ENCODE results near the gene CDC42EP5. TPM values are rescaled to one million over a fixed set of nuclear protein-coding genes. Genes with fewer than 3 reads are reported as not detected.

The CDC42EP5 gene
- total RNA-seq, 1 experiment from 2014 or later: 25.1 TPM

DNA sequence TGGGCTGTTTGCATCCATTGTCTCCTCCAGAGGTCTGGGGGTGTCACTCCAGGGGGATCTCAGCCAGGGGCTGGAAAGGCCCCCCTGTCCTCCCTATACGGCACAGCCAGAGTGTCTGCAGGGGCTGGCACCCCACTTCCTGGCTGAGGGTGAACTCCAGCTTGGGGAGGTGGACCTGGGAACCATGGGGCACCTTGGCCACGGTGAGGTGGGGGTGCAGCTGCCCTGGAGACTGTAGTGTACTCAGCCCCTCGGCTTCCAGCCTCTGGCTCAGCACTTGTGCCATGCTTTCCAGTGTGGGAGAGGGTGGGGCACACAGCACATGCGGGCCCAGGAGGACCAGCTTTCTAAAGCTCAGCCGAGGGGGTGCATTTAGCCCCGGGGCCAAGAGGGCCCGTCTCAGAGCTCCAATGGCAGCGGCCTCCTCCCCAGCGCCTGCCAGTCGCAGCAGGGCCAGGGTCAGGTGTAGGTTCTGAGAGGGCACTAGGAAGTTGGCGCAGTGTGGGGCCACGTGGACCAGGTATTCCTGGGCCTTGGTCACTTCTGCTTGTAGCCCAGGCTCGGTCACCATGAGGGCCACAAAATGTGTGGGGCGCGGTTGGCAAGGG, 10.9 kb downstream of the CDC42EP5 start:
- H4K20me1 ChIP-seq (ENCODE audit: insufficient read depth): peaks cover 40% of the 10 kb centered on the region
- CTCF ChIA-PET: interaction anchor here (0.6 to 1.0 kb wide), 4 partner anchors 13 to 626 kb away, joined by 3 to 10 read pairs (median 4); partner anchors contain the start of gene LENG8
- H3K27ac ChIP-seq: peak overlapping the region; percentile 89
- peaks cover 47% of the 10 kb centered on the region; the same call in 1 of the 2 replicates for H3F3A ChIP-seq (ENCODE audit: insufficient read depth, low read depth)
- peaks cover 18% of the 10 kb centered on the region for H3K4me1 ChIP-seq (replicated peaks; ENCODE audit: insufficient read depth)
- peaks cover 37% of the 10 kb centered on the region for H3K79me2 ChIP-seq (ENCODE audit: low read depth)
- no peaks in the 10 kb centered on the region for H3K9me3 ChIP-seq (ENCODE audit: insufficient read depth, low read depth)
- POLR2A ChIA-PET (ENCODE audit: unreplicated experiment): interaction anchor here (1.5 kb wide), 1 partner anchor 30 kb away, joined by 3 read pairs; no protein-coding TSS in a partner anchor
- peaks cover 9% of the 10 kb centered on the region; the same call in 1 of the 2 replicates for H3K36me3 ChIP-seq (ENCODE audit: low read depth)
- no peak overlapping the region for H2AFZ ChIP-seq
- DNase-seq: peak; percentile 49 to 53
- H3K4me3 ChIP-seq: peak overlapping the region; percentile 77
- H3K27me3 ChIP-seq (ENCODE audit: insufficient read depth, low read depth): no peaks in the 10 kb centered on the region
- no peaks in the 10 kb centered on the region for H3K9me2 ChIP-seq (ENCODE audit: insufficient read depth)
- intact Hi-C loops (cut with micrococcal nuclease; ENCODE audit: unreplicated experiment): loop anchor here (2.0 to 10.0 kb wide), 5 partner anchors 297 to 1013 kb away; partner anchors contain the start of genes KMT5C, MYADM, RDH13 and ZNF628
- BruUV-seq (replicated peaks): no TSS peak
- peak overlapping the region; percentile 86 for H3K4me2 ChIP-seq
- TF ChIP-seq, protein P1, sequence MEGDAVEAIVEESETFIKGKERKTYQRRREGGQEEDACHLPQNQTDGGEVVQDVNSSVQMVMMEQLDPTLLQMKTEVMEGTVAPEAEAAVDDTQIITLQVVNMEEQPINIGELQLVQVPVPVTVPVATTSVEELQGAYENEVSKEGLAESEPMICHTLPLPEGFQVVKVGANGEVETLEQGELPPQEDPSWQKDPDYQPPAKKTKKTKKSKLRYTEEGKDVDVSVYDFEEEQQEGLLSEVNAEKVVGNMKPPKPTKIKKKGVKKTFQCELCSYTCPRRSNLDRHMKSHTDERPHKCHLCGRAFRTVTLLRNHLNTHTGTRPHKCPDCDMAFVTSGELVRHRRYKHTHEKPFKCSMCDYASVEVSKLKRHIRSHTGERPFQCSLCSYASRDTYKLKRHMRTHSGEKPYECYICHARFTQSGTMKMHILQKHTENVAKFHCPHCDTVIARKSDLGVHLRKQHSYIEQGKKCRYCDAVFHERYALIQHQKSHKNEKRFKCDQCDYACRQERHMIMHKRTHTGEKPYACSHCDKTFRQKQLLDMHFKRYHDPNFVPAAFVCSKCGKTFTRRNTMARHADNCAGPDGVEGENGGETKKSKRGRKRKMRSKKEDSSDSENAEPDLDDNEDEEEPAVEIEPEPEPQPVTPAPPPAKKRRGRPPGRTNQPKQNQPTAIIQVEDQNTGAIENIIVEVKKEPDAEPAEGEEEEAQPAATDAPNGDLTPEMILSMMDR (conservative IDR thresholded peaks at IDR 0.05): no peak
- no peak for TF ChIP-seq EZH2 (IDR thresholded peaks at IDR 0.05; ENCODE audit: low read depth)

DNA sequence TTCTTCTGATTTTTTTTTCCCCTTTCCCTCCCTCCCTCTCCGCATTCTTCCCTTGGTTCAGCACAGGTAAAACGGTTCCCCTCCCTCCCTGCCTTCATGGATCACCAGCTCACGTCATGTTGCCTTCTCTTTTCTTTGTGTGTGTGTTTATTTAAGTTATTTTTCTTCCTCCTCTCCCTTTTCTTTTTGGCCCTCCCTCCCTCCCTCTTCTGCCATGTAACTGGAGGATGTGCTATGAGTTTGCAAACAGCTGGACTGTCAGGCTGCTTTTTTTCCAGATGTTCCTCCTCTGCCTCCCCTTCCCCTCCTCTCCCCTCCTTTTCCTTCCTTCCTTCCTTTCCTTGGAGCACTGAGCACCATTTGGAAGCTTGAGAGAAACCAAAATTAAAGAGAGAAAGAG, 11.5 kb downstream of the CDC42EP5 start:
- no peaks in the 10 kb centered on the region for H3K9me2 ChIP-seq (ENCODE audit: insufficient read depth)
- peak overlapping the region; percentile 77 for H3K4me3 ChIP-seq
- no peak for DNase-seq
- H3K36me3 ChIP-seq (ENCODE audit: low read depth): peaks cover 14% of the 10 kb centered on the region; the same call in 1 of the 2 replicates
- peaks cover 37% of the 10 kb centered on the region for H3K79me2 ChIP-seq (ENCODE audit: low read depth)
- peak overlapping the region; percentile 86 for H3K4me2 ChIP-seq
- H2AFZ ChIP-seq: no peak overlapping the region
- H3F3A ChIP-seq (ENCODE audit: insufficient read depth, low read depth): peaks cover 47% of the 10 kb centered on the region; the same call in 1 of the 2 replicates
- POLR2A ChIA-PET (ENCODE audit: unreplicated experiment): interaction anchor here (0.6 kb wide), 1 partner anchor 276 kb away, joined by 4 read pairs; no protein-coding TSS in a partner anchor
- TF ChIP-seq, protein P1 (conservative IDR thresholded peaks at IDR 0.05): no peak
- no peak for TF ChIP-seq EZH2 (IDR thresholded peaks at IDR 0.05; ENCODE audit: low read depth)
- peak overlapping the region; percentile 89 for H3K27ac ChIP-seq
- H3K9me3 ChIP-seq (ENCODE audit: insufficient read depth, low read depth): no peaks in the 10 kb centered on the region
- H4K20me1 ChIP-seq (ENCODE audit: insufficient read depth): peaks cover 40% of the 10 kb centered on the region
- no peaks in the 10 kb centered on the region for H3K27me3 ChIP-seq (ENCODE audit: insufficient read depth, low read depth)
- peaks cover 18% of the 10 kb centered on the region for H3K4me1 ChIP-seq (replicated peaks; ENCODE audit: insufficient read depth)
- intact Hi-C loops (cut with micrococcal nuclease; ENCODE audit: unreplicated experiment): loop anchor here (2.0 to 10.0 kb wide), 5 partner anchors 297 to 1013 kb away; partner anchors contain the start of genes KMT5C, MYADM, RDH13 and ZNF628
- BruUV-seq (replicated peaks): no TSS peak
- CTCF ChIA-PET: interaction anchor here (0.6 to 1.0 kb wide), 4 partner anchors 11 to 627 kb away, joined by 3 to 10 read pairs (median 4); partner anchors contain the start of genes CDC42EP5 and LENG8

DNA sequence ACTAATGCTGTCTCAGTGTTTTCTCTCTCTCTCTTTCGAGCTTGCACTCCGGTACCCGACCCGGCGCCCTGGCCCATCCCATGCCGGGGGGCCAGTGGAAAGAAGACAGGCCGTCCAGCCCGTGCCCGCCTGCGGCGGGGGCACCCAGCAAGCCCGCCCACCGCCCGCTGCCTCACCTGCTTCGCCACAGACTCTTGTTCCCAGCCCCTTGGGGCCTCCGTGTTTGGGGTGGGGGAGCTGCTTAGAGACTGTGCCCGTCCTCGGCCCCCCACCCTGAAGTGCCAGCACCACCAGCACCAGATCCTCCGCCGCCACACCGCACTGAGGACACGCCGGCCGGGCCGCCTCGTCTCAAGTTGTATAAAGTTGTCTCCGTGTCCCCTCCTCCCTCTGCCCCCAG, 11.9 kb downstream of the CDC42EP5 start:
- Histone ChIP-seq H4K20me1 (ENCODE audit: insufficient read depth) (peaks cover 40% of the 10 kb centered on the region), H3K9me2 (ENCODE audit: insufficient read depth) (no peaks in the 10 kb centered on the region), H3K4me3 (no peak overlapping the region), H3K36me3 (ENCODE audit: low read depth) (peaks cover 16% of the 10 kb centered on the region; the same call in 1 of the 2 replicates), H3K4me2 (peak overlapping the region; percentile 86), H3K27ac (no peak overlapping the region), H2AFZ (no peak overlapping the region), H3K79me2 (ENCODE audit: low read depth) (peaks cover 38% of the 10 kb centered on the region), H3K4me1 (replicated peaks; ENCODE audit: insufficient read depth) (peaks cover 18% of the 10 kb centered on the region), H3K27me3 (ENCODE audit: insufficient read depth, low read depth) (no peaks in the 10 kb centered on the region), H3K9me3 (ENCODE audit: insufficient read depth, low read depth) (no peaks in the 10 kb centered on the region), H3F3A (ENCODE audit: insufficient read depth, low read depth) (peaks cover 47% of the 10 kb centered on the region; the same call in 1 of the 2 replicates)
- BruUV-seq (replicated peaks): TSS peak; percentile 23
- DNase-seq: no peak
- intact Hi-C loops (cut with micrococcal nuclease; ENCODE audit: unreplicated experiment): loop anchor here (5.0 to 10.0 kb wide), 4 partner anchors 296 to 1014 kb away; partner anchors contain the start of genes MYADM, RDH13 and ZNF628
- ChIA-PET CTCF (interaction anchor here (0.6 kb wide), 1 partner anchor 12 kb away, joined by 3 read pairs; the partner anchor contains the start of gene CDC42EP5), POLR2A (ENCODE audit: unreplicated experiment) (interaction anchor here (0.5 to 0.6 kb wide), 2 partner anchors 275 to 1193 kb away, joined by 3 to 4 read pairs; no protein-coding TSS in a partner anchor)
- TF ChIP-seq, protein P1 (conservative IDR thresholded peaks at IDR 0.05): no peak
- no peak for TF ChIP-seq EZH2 (IDR thresholded peaks at IDR 0.05; ENCODE audit: low read depth)

All from PC-9 (cell line).